Activated naive CD4-positive, alpha-beta T cell treated with anti-CD3 and anti-CD28 coated beads for 36 hours (primary cell): ENCODE results near the gene KIR3DL1. TPM values are rescaled to one million over a fixed set of nuclear protein-coding genes. Genes with fewer than 3 reads are reported as not detected.
"Not testable (repeated sequence)": the region's sequence is repeated elsewhere in the genome, so short reads cannot be mapped to it uniquely, and the experiment has no call there.

Experiments used
- CTCF ChIA-PET: fragments of 350-600 bp; sonication (Branson Sonifier 250); formaldehyde crosslinking; loops from one replicate; lab custom pipeline; 2021; ENCODE audit warnings: antibody characterized with exemption; lab: Charles Lee
- DNase-seq: peaks from one replicate; pipeline ENCODE4 v3.0.0-alpha.2; 2020
- H3K27ac Mint-ChIP-seq: one replicate; pipeline ENCODE4 v1.8.0; 2021; ENCODE audit warnings: mild to moderate bottlenecking, mixed read lengths
- H3K27me3 Mint-ChIP-seq: one replicate; pipeline ENCODE4 v1.8.0; 2021; ENCODE audit warnings: low read depth, mixed read lengths
- H3K36me3 Mint-ChIP-seq: one replicate; pipeline ENCODE4 v1.8.0; 2021; ENCODE audit warnings: low read depth, mixed read lengths
- H3K4me1 Mint-ChIP-seq: one replicate; pipeline ENCODE4 v1.8.0; 2021; ENCODE audit warnings: low read depth, mixed read lengths
- H3K4me3 Mint-ChIP-seq: one replicate; pipeline ENCODE4 v1.8.0; 2021; ENCODE audit warnings: mild to moderate bottlenecking, moderate library complexity, mixed read lengths
- H3K9me3 Mint-ChIP-seq: one replicate; pipeline ENCODE4 v1.8.0; 2021; ENCODE audit warnings: mixed read lengths
- intact Hi-C: fragments of 100-400 bp; cut with micrococcal nuclease; formaldehyde crosslinking; loops from one replicate; pipeline ENCODE4 v1.15.1; 2023
- total RNA-seq, 2 experiments: library from RNA; stranded (reverse); gene quantifications; one replicate each; pipeline ENCODE4 v1.2.3, GENCODE V29; 2021

KIR3DL1 gene
- total RNA-seq, 2 experiments from 2014 or later, result not detected

DNA sequence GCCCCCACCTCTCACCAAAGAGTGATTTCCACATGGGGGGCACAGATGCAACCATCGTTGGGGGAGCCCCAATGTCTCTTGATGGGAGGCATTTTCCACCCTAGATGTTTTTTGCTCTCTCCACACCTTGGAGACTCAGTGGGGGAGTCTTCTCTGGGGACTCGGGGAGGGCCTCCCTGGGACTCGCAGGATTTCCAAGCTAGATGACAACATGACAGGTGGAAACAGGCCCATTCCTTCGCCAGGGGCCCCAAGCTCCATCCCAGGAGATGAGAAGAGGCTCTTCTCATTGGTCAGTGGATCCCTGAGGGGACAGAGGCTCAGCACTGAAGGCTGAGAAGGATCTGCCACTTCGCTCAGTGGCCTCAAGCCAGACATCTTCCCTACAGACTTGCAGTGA, 25.6 kb upstream of the KIR3DL1 start:
- CTCF ChIA-PET, result no interaction called here
- DNase-seq, result no peak
- no peaks in the 10 kb centered on the region for H3K36me3 Mint-ChIP-seq
- peaks cover 11% of the 10 kb centered on the region for H3K4me1 Mint-ChIP-seq
- no peak overlapping the region for H3K27ac Mint-ChIP-seq
- no peak overlapping the region for H3K4me3 Mint-ChIP-seq
- peaks cover 7% of the 10 kb centered on the region for H3K27me3 Mint-ChIP-seq
- no peaks in the 10 kb centered on the region for H3K9me3 Mint-ChIP-seq
- intact Hi-C loops, result no loop called here

DNA sequence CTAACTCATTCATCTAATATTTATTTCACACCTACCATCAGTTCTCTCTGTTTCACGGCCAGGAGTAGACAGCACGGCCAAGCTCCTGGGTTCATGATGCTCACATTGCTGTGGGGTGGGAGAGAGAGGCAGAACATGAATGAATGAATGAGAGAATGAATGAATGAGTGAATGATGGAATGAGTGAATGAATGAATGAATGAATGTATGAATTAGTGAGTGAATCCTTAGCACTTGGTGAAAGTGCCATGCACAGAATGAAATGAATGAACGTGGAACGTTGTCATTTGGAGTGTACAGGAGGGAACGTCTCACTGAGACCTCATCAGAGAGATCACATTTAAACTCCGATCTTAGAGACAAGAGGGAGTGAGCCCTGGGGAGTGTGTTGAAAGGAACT, 24.8 kb upstream of the KIR3DL1 start:
- H3K36me3 Mint-ChIP-seq, result no peaks in the 10 kb centered on the region
- H3K4me3 Mint-ChIP-seq, result no peak overlapping the region
- CTCF ChIA-PET, result no interaction called here
- intact Hi-C loops, result no loop called here
- peaks cover 12% of the 10 kb centered on the region for H3K27me3 Mint-ChIP-seq
- H3K9me3 Mint-ChIP-seq, result no peaks in the 10 kb centered on the region
- no peak for DNase-seq
- H3K4me1 Mint-ChIP-seq, result peaks cover 11% of the 10 kb centered on the region
- no peak overlapping the region for H3K27ac Mint-ChIP-seq

DNA sequence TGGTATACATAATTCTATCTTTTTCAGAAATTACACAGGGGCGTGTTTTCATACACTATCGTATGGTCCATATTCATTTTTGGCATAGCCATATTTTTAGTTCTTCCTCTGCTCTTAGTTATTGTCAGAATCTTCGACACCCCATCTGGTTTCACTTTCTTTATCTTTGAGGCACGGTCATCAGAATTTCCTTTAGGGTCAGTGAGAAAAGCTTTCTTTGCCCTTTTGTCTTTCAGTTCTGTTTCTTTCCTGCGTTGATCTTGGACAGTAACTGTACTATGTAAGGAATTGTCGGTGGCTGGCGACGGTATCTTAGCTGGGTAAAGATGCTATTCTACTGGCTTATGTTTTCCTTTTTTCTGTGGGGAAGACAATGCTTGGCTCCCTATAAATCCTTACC, 23.5 kb upstream of the KIR3DL1 start:
- Mint-ChIP-seq H3K36me3 (no peaks in the 10 kb centered on the region), H3K4me1 (peaks cover 11% of the 10 kb centered on the region), H3K9me3 (no peaks in the 10 kb centered on the region), H3K4me3 (peak overlapping the region; percentile 27), H3K27ac (no peak overlapping the region), H3K27me3 (peaks cover 22% of the 10 kb centered on the region)
- CTCF ChIA-PET, result no interaction called here
- intact Hi-C loops, result no loop called here
- DNase-seq, result no peak

DNA sequence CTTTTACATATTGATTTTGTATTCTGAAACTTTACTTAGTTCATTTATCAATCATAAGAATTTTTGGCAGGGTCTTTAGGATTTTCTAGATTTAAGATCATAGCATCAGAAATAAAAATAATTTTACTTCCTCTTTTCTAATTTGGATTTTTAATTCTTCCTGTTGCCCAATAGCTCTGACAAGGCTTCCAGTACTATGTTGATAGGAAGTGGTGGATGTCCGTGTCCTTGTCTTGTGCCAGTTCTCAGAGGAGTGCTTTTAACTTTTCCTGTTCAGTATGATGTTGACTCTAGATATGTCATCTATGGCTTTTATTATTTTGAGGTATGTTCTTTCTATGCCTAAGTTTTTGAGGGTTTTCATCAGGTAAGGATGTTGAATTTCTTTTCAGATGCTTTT, 20.5 kb upstream of the KIR3DL1 start:
- Mint-ChIP-seq H3K36me3 (no peaks in the 10 kb centered on the region), H3K4me1 (peaks cover 11% of the 10 kb centered on the region), H3K27me3 (peaks cover 31% of the 10 kb centered on the region), H3K27ac (no peak overlapping the region), H3K9me3 (peaks cover 1% of the 10 kb centered on the region), H3K4me3 (no peak overlapping the region)
- no peak for DNase-seq
- CTCF ChIA-PET, result interaction anchor here (0.5 kb wide), 1 partner anchor 1465 kb away, joined by 3 read pairs; no protein-coding TSS in a partner anchor
- intact Hi-C loops, result no loop called here

DNA sequence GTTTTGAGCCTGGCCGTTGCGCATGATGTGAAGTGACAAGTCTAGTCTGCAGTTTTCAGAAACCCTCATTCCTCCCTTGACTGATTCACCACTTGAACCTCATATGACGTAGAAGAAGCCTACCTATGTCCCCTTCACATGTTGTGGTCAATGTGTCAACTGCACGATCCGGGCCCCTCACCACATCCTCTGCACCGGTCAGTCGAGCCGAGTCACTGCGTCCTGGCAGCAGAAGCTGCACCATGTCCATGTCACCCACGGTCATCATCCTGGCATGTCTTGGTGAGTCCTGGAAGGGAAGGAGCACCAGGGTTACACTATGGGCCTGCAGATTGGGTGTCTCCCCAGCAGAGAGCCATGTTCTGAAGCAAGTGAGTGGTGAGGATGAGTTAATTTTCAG, 12.9 kb upstream of the KIR3DL1 start, which contains the start of gene KIR2DL4:
Gene KIR2DL4 (plus strand): TSS at position 201 of the 400 bp plus-strand sequence. CDS start 42 bp downstream, at position 243.
- no peak for DNase-seq
- peaks cover 1% of the 10 kb centered on the region for H3K9me3 Mint-ChIP-seq
- no peak within 1 kb of the TSS for H3K27ac Mint-ChIP-seq
- CTCF ChIA-PET, result no interaction called here
- no peak within 1 kb of the TSS for H3K4me3 Mint-ChIP-seq
- H3K4me1 Mint-ChIP-seq, result no peaks in the 10 kb centered on the region
- H3K36me3 Mint-ChIP-seq, result no peaks in the 10 kb centered on the region
- intact Hi-C loops, result no loop called here
- H3K27me3 Mint-ChIP-seq, result peaks cover 17% of the 10 kb centered on the region

DNA sequence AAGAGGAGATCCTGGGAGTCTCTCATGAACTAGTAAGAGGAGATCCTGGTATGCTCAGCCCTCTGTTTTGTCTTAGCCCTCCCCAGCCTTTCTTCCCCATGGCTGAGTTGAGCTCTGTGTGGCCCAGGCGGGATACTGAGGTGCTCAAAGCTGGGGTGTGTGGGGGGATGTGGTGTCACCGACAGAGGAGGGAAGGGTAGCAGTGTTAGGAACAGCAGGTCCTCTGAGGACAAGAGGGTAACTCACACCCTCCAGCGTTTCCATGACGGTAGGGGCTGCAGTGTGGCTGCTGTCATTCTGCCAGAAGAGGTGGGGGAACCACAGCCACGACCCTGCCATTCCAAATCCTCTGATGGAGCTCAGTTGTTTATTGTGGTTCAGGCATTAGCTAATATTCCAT, 12.2 kb upstream of the KIR3DL1 start:
- Mint-ChIP-seq H3K4me3 (no peak overlapping the region), H3K27me3 (peaks cover 12% of the 10 kb centered on the region), H3K4me1 (no peaks in the 10 kb centered on the region), H3K27ac (no peak overlapping the region), H3K36me3 (no peaks in the 10 kb centered on the region), H3K9me3 (peaks cover under 1% of the 10 kb centered on the region)
- CTCF ChIA-PET, result no interaction called here
- DNase-seq, result no peak
- intact Hi-C loops, result no loop called here

DNA sequence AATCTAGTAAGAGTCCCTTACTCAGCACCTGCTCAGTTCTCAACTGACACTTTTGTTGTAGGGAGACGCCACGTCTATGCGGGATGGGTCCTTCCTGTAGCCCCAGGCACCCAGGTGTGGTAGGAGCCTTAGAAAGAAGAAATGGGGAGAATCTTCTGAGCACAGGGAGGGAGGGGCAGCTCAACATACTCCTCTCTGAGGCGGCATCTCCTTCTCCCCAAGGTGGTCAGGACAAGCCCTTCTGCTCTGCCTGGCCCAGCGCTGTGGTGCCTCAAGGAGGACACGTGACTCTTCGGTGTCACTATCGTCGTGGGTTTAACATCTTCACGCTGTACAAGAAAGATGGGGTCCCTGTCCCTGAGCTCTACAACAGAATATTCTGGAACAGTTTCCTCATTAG, 11.7 kb upstream of the KIR3DL1 start:
- Mint-ChIP-seq H3K4me1 (no peaks in the 10 kb centered on the region), H3K36me3 (no peaks in the 10 kb centered on the region), H3K4me3 (no peak overlapping the region), H3K27ac (no peak overlapping the region), H3K9me3 (no peaks in the 10 kb centered on the region), H3K27me3 (peaks cover 9% of the 10 kb centered on the region)
- CTCF ChIA-PET, result no interaction called here
- no peak for DNase-seq
- intact Hi-C loops, result no loop called here

DNA sequence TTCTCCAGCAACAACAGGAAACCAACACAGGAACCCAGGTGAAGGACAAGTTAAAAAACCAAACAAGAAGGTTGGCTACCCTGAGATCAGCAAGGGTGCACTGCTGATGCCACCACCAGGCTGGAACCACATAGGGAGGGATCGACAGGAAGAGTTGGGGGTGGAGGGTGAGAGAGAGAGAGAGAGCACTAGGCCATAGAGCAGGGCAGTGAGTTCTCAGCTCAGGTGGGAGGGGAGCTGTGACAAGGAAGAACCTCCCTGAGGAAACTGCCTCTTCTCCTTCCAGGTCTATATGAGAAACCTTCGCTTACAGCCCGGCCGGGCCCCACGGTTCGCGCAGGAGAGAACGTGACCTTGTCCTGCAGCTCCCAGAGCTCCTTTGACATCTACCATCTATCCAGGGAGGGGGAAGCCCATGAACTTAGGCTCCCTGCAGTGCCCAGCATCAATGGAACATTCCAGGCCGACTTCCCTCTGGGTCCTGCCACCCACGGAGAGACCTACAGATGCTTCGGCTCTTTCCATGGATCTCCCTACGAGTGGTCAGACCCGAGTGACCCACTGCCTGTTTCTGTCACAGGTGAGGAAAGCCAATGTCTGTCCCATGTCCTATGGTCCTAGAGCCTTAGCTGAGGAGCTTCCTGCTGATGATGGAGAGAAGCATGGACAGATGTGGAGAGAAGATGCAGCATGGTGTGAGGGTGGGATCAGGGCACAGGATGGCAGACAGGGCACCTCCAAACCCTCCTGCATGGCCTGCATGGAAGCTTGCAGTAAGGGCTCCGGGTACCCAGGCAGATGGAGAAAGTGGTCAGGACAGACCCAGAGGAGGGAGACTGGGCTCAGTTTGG, 10.4 kb upstream of the KIR3DL1 start:
- Mint-ChIP-seq H3K36me3 (no peaks in the 10 kb centered on the region), H3K4me1 (no peaks in the 10 kb centered on the region), H3K9me3 (peaks cover 2% of the 10 kb centered on the region), H3K27ac (no peak overlapping the region), H3K27me3 (peaks cover 12% of the 10 kb centered on the region), H3K4me3 (no peak overlapping the region)
- CTCF ChIA-PET, result interaction anchor here (0.6 to 0.7 kb wide), 2 partner anchors 28 to 1989 kb away, joined by 3 to 7 read pairs; no protein-coding TSS in a partner anchor
- DNase-seq, result no peak
- intact Hi-C loops, result no loop called here

DNA sequence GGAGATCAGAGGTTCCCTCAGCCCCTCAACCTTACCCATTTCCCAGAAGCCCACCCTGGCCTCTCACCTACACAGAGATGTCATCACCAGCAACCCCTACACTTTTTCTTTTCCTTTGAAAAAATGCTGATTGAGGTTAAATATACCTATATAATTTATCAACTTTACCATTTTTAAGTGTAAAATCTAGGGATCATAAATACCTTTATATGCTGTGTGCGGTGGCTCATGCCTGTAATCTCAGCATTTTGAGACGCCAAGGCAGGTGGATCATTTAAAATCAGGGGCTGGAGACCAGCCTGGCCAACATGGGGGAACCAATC, 9.8 kb upstream of the KIR3DL1 start:
- Mint-ChIP-seq H3K27ac (no peak overlapping the region), H3K27me3 (peaks cover 12% of the 10 kb centered on the region), H3K4me3 (no peak overlapping the region), H3K4me1 (no peaks in the 10 kb centered on the region), H3K9me3 (peaks cover 2% of the 10 kb centered on the region), H3K36me3 (no peaks in the 10 kb centered on the region)
- DNase-seq, result no peak
- CTCF ChIA-PET, result no interaction called here
- intact Hi-C loops, result no loop called here

DNA sequence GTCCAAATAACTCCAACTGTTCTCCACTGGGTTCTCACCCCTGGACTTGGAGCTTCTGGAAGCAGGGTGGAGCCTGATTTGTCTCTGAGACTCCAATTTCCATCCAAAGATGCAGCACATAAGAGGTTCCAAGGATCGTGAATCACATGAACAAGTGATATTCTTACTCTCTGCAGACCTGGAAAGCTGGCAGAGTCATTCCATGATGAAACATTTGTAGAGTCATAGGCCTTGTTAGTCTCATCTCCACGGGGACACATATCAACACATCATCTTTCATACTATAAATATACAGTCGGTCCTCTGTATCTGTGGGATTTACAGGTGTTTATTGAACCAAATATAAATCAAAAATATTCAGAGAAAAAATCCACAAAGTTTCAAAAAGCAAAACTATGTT, 1.7 kb upstream of the KIR3DL1 start:
- DNase-seq, H3K36me3 Mint-ChIP-seq, H3K4me3 Mint-ChIP-seq, H3K27ac Mint-ChIP-seq, H3K4me1 Mint-ChIP-seq, intact Hi-C loops, H3K27me3 Mint-ChIP-seq, H3K9me3 Mint-ChIP-seq, CTCF ChIA-PET: not testable (repeated sequence)

DNA sequence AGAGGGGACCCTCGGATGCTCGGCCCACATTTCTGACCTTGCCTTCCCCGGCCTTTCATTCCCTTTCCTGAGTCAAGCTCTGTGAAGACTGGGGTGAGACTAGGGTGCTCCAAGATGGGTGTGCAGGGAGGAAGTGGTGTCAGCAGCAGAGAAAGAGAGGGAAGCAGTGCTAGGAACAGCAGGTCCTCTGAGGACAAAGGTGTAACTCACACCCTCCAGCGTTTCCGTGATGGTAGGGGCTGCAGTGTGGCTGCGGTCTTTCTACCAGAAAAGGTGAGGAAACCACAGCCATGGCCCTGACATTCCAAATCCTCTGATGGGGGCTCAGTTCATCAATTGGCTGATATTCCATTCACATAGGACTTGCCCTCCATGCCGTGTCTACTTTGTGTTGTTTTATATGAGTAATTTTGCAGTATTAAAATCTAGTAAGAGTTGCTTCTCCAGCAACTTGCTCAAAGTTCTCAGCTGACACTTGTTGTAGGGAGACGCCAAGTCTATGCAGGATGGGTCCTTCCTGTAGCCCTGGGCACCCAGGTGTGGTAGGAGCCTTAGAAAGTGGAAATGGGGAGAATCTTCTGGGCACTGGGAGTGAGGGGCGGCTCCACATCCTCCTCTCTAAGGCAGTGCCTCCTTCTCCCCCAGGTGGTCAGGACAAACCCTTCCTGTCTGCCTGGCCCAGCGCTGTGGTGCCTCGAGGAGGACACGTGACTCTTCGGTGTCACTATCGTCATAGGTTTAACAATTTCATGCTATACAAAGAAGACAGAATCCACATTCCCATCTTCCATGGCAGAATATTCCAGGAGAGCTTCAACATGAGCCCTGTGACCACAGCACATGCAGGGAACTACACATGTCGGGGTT, 1.6 kb downstream of the KIR3DL1 start:
- no peak overlapping the region for H3K4me3 Mint-ChIP-seq
- intact Hi-C loops, result no loop called here
- H3K27me3 Mint-ChIP-seq, result peaks cover 3% of the 10 kb centered on the region
- no peaks in the 10 kb centered on the region for H3K4me1 Mint-ChIP-seq
- CTCF ChIA-PET, result no interaction called here
- H3K9me3 Mint-ChIP-seq, result no peaks in the 10 kb centered on the region
- H3K27ac Mint-ChIP-seq, result no peak overlapping the region
- no peaks in the 10 kb centered on the region for H3K36me3 Mint-ChIP-seq
- no peak for DNase-seq

DNA sequence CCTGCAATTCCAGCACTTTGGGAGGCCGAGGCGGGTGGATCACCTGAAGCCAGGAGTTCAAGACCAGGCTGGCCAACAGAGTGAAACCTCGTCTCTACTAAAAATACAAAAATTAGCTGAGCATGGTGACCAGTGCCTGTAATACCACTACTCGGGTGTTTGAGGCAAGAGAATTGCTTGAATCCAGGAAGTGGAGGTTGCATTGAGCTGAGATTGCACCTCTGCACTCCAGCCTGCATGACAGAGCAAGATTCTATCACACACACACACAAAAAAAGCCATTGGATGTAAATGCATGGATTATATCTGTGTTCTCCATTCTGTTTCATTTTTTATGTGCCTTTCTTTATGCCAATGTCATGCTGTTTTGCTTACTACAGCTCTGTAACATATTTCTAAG, 8.1 kb downstream of the KIR3DL1 start:
- H3K27ac Mint-ChIP-seq, H3K4me3 Mint-ChIP-seq, H3K27me3 Mint-ChIP-seq, CTCF ChIA-PET, H3K9me3 Mint-ChIP-seq, H3K4me1 Mint-ChIP-seq, intact Hi-C loops, DNase-seq, H3K36me3 Mint-ChIP-seq: not testable (repeated sequence)
